Sciatic nerve (tissue), 2 donors: ENCODE measurements around the gene GLRX. TPM values are rescaled to one million over a fixed set of nuclear protein-coding genes. Genes with fewer than 3 reads are reported as not detected.
"Not testable (repeated sequence)": the region's sequence is repeated elsewhere in the genome, so short reads cannot be mapped to it uniquely, and the experiment has no call there.

Experiments used
- ATAC-seq: fragments of 200-7000 bp; cut with Tn5 transposase; one replicate; pipeline ENCODE4 v1.9.1; 2020; ENCODE audit warnings: mild to moderate bottlenecking, moderate library complexity
- DNase-seq: peaks from one replicate; pipeline ENCODE4 v3.0.0-alpha.2; 2020; ENCODE audit warnings: low spot score
- intact Hi-C: fragments of 100-400 bp; cut with DNase I; formaldehyde crosslinking; loops from one replicate; pipeline ENCODE4 v1.14.2; 2022
- total RNA-seq: library from RNA; stranded (reverse); fragmentation: NEBNext Ultra II Directional; extraction: Animal tissue kit (Norgen Biotek cat#: 25700); gene quantifications from one replicate; pipeline ENCODE4 v1.2.1, GENCODE V29; 2021
- donor health status: DM: no; HTN: no; CAD: no.
- donor health status: DM: no; HTN: no; CAD: no.

The GLRX gene, protein sequence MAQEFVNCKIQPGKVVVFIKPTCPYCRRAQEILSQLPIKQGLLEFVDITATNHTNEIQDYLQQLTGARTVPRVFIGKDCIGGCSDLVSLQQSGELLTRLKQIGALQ
- 22.2 TPM for total RNA-seq

DNA sequence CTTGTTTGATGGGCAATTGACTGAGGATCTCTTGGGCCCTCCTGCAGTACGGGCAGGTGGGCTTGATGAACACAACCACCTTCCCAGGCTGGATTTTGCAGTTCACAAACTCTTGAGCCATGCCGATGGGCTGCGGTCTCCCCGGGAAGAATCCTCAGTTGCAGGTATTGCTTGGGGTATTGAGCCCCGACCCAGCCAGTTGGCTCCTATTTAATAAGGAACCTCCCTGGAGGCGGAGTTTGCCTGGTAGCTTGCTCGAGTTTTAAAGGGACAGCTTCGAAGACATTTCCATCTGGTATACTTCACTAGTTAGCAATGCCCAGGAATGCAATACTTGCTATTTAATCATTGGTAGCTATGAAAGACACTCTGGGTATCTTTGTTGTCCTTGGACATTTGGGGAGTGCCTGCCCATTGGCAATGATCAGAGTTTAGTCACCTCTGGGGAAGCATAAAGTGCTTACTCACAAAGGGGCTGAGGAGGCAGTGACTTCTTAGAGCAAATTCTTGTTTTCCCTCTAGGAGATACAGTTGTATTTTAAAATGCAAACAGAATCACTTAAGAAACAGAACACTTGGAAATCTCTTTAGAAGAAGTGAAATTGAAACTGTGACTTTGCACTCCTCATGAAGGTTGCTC, at the start of gene GLRX:
TSS of gene GLRX (minus strand) at position 185 of the 640 bp plus-strand sequence. CDS start at position 121, 64 bp downstream.
- intact Hi-C loops = no loop called here

GRCh38 chr5:95871146-95871806, 48.8 kb upstream of the GLRX start:
- intact Hi-C loops = no loop called here
- no peak for ATAC-seq
- no peak for DNase-seq

More for the DNA sequence above, at the start of gene GLRX:
- ATAC-seq (peak; percentile 78), DNase-seq (peak; percentile 76)

- peak; percentile 63 for ATAC-seq
- DNase-seq = no peak
- intact Hi-C loops = no loop called here
Measured at GRCh38 chr5:95870105-95870672, 47.7 kb upstream of the GLRX start.

- intact Hi-C loops, DNase-seq: not testable (repeated sequence)
- ATAC-seq = peak; percentile 67
Measured at GRCh38 chr5:95869173-95869855, 46.8 kb upstream of the GLRX start.

GRCh38 chr5:95868136-95868535, 45.6 kb upstream of the GLRX start:
- ATAC-seq (no peak), DNase-seq (no peak)
- intact Hi-C loops = no loop called here

- no peak for ATAC-seq
- intact Hi-C loops = no loop called here
- DNase-seq = no peak
Measured at GRCh38 chr5:95866435-95867040, 44.0 kb upstream of the GLRX start.

DNA sequence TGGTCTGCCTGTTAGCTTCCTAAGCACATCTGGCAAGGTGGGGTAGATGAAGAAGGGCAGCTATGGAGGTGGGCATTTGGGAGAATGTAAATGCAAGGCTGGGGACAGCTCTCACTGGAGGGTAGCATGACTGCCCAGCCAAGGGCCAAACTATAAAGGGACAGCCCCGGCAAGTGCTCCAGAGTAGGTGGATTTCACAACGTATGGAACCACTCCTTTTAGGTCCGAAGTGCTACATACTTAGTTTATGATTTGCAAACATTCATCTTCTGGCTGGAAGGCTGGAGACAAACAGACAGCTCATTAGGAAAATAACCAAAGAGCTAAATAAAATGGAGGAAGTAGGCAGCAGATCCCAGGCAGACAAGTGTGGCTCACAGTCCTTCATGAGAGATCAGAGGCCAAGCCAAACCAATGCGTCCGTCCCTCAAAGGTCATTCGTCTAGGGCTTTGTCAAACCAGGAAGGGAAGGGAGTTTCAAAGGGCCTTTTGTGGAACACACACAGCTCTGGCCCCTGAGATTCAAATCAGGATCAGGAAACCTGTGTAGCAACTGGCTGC, 42.5 kb upstream of the GLRX start:
- DNase-seq (no peak), ATAC-seq (no peak)
- intact Hi-C loops = no loop called here

DNA sequence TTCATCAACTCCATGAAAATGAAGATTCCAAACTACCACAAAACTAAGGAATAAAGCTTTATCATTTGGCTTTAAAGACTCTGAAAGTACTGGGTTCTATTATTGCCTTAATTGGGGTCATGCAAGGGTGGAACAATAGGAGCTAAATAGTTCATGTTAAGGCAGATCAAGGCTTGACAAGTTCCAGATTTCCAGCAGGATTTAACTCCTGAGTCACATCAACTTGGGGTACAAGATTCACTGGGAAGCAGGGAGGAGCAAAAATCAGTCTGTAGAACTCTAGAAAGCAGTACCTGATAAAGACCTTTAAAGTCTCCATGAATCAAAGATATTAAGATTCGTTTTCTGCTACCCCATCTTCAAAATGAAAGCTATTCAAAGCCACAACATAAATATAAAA, 41.9 kb upstream of the GLRX start:
- intact Hi-C loops = no loop called here
- ATAC-seq (no peak), DNase-seq (no peak)

- intact Hi-C loops = no loop called here
- ATAC-seq (peak; percentile 70), DNase-seq (peak; percentile 65)
Measured at GRCh38 chr5:95863383-95863757, 40.8 kb upstream of the GLRX start.

DNA sequence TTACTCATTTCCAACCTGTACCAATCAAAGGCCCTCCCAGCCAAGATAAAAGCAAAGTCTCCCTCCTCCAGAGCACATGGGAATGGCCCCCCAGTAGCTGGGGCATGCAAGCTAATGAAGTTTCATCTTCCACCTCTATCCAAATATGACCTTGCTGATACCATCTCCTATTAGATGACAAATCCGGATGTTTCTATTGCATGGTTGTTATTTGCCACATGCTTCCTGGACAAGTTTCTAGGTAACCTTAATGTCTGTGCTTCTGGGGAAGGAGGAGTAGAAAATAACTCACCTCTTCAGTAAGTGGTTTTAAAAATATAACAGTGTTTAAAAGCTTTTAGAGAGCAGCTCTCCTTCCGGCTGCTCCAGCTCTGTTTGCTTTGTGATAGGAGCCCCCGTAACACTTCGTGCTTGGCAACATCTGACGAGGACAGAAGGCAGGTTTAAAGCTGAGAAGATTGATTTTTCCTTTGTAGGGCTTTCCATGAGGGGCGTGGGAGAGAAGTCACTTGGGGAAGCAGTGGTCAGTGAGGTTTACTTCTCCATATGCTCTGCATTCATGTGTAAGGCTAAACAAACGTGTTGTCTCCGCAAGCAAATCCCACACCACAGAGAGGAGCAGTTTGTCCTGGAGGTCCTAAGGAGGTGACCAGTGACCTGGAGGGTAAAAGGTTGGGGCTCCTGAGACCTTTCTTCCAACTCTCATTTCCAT, 40.3 kb upstream of the GLRX start:
- DNase-seq (no peak), ATAC-seq (no peak)
- intact Hi-C loops = no loop called here

DNA sequence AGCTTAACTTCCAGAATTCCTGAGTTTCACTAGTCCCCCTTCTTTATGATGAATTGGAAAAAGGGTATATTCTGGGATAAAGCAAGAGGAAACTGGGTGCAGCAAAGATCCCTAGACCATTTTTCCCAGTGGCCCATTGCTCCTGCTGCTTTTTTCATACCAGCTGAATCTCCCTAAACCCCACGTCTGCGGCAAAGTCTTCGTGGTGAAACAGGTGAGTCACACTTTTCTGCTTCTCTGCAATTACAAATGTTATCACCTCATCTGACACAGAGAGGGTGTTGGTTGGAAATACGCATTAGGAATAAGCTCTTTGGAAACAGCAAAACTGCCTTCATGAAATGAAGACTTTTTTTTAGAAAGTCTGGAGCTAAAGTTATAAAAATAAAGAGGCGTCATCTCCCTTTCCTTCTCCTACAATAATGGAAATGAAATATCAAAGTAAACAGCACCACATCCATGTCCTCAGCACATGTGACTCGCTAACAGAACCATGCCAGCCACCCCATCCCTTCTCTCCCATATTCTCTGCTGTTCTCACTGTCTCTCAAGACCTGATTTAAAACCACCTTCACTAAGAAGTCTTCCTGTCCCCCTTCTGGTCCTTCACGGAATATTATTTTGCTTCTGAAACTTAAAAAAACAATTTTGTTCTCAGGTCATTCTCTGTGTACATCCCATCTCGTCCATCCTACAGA, 39.5 kb upstream of the GLRX start:
- intact Hi-C loops = no loop called here
- no peak for DNase-seq

DNA sequence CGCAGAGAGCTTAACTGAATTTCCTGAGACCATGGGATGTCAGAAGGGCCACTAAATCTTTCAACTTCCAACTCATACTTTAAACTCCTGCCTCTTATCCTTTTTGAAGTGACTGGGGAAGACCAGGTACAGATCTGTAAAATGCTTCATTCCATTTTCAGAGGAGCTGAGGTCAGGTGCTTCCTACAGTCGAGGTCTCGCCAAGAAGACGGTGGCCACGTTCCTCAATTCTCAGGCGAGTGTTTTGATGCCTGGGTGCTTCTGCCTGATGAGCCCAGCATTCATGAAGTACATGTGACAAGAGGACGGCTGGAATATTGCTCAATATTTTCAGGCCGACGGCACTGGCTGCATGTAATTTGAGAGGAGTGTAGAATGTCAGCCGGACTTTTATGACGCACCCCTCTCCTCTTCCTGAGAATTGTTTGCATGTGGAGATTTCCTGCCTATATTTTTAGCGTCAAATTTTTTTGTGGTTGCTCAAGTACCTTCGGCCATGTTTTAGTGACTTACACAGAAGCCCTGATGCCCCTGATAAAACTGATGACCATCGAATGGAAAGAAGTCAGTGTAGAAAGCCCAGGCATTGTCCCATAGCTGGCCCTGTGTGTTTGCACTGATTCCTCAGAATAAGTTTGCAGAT, 38.8 kb upstream of the GLRX start:
- ATAC-seq (peak; percentile 58), DNase-seq (peak; percentile 74)
- intact Hi-C loops = no loop called here

More for the DNA sequence above, 39.5 kb upstream of the GLRX start:
- ATAC-seq = no peak

- ATAC-seq (no peak), DNase-seq (no peak)
- intact Hi-C loops = loop anchor here (5.0 kb wide), 1 partner anchor 478 kb away; no protein-coding TSS in a partner anchor
Measured at GRCh38 chr5:95859661-95860060, 37.1 kb upstream of the GLRX start.

DNA sequence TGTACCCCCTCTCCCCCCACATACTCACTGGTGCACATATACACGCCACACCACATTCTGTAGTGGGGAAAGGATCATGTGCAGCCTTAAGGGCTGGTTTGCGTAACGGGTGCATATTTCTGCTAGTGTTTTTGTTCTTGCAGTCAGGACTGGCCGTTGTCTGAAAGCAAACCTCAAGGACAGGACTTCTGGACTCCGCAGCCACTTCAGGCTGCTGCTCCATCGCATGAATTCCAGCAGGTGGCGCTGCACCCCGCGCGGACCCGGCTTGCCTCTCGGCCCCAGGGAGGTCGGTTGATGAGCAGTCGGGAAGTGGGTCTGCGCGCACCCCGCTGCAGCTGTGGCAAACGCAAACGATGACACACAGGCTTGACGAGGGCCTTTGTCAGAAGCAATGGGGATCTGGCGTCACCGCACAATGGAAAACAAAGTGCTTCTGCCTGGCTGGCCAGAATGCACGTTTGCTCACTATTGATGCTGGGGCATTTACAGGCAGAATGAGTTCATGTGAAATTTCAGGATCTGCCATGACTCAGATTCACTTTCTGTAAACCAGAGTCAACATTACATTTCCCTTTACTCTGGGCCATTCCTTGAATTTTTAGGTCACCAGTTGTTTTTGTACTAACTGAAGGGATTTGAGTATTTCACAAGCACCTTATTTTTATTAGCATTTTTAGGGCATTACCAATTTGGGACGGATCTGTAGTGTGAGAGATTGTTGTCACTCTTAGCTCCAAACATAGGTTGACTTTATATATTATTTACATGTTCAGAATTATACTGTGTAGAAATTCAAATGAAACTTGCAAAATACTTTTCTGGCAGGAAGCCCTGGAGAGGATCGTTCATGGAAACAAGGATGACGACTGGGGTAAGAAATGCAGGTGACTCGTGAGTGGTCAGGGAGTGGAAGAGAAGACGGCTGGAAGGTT, 36.4 kb upstream of the GLRX start:
- DNase-seq (peak; percentile 94), ATAC-seq (peak; percentile 84)
- intact Hi-C loops = loop anchor here (5.0 kb wide), 1 partner anchor 478 kb away; no protein-coding TSS in a partner anchor

- ATAC-seq (peak; percentile 27), DNase-seq (no peak)
- intact Hi-C loops = loop anchor here (5.0 kb wide), 1 partner anchor 479 kb away; no protein-coding TSS in a partner anchor
Measured at GRCh38 chr5:95858023-95858461, 35.5 kb upstream of the GLRX start.
